ENCODE results near the gene NECTIN1.

NECTIN1 gene

DNA sequence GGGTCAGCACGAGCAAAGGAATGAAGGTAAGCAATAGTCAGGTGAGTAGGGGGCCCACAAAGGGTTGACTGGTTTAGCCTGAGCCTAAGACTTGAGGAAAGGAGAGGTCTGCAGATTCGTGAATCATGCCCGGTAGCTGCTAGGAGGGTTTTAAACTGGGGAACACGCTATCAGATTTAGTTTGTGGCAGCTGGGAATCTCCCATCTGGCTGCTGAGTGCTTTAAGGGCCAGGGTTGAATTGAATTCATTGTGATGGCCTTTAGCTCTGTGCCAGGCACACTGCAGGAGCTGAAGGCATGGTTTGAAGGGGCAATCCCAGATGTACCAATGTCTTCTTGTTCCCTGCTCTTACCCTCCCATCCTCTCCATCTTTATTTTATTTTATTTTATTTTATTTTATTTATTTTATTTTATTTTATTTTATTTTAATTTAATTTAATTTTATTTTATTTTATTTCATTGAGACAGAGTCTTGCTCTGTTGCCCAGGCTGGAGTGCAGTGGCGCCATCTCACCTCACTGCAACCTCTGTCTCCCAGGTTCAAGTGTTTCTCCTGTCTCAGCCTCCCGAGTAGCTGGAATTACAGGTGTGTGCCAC lies 1.9 kb upstream of the NECTIN1 start:
- no peak for ATAC-seq
- no peak for TF ChIP-seq PPARA (CRISPR knock-in tag; IDR thresholded peaks at IDR 0.05; ENCODE audit: borderline replicate concordance)
- TF ChIP-seq ZNF70 (CRISPR knock-in tag; IDR thresholded peaks at IDR 0.05), result peak; percentile 78

GRCh38 chr11:119729951-119730613 lies 1.1 kb upstream of the NECTIN1 start:
- peak; percentile 80 for ATAC-seq

DNA sequence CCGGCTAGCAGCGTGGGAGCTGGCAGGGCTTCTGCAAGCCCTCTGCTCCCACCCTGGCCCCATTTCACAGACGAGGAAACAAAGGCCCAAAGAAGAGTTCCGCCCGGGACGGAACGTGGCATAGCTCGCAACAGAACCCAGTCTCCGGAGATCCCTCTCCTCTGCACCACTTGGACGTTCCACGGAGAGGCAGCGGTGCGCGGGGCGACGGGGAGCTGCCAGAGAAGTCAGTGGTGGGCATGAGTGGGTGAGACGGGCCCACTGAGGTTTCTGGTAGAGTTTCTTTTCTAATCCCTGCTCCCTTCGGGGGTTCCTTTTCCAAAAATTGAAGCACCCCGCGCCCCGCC lies 554 bp upstream of the NECTIN1 start:
- TF ChIP-seq, protein P1, sequence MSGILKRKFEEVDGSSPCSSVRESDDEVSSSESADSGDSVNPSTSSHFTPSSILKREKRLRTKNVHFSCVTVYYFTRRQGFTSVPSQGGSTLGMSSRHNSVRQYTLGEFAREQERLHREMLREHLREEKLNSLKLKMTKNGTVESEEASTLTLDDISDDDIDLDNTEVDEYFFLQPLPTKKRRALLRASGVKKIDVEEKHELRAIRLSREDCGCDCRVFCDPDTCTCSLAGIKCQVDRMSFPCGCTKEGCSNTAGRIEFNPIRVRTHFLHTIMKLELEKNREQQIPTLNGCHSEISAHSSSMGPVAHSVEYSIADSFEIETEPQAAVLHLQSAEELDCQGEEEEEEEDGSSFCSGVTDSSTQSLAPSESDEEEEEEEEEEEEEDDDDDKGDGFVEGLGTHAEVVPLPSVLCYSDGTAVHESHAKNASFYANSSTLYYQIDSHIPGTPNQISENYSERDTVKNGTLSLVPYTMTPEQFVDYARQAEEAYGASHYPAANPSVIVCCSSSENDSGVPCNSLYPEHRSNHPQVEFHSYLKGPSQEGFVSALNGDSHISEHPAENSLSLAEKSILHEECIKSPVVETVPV (CRISPR knock-in tag; IDR thresholded peaks at IDR 0.05), result no peak
- TF ChIP-seq ZC3H10 (CRISPR knock-in tag; IDR thresholded peaks at IDR 0.05) (no peak), ZNF565 (CRISPR knock-in tag; conservative IDR thresholded peaks at IDR 0.05; ENCODE audit: low read depth) (no peak), ZNF70 (CRISPR knock-in tag; IDR thresholded peaks at IDR 0.05) (no peak)
- peak; percentile 40 for ATAC-seq

More at GRCh38 chr11:119729951-119730613, 1.1 kb upstream of the NECTIN1 start:
- TF ChIP-seq, protein P2, sequence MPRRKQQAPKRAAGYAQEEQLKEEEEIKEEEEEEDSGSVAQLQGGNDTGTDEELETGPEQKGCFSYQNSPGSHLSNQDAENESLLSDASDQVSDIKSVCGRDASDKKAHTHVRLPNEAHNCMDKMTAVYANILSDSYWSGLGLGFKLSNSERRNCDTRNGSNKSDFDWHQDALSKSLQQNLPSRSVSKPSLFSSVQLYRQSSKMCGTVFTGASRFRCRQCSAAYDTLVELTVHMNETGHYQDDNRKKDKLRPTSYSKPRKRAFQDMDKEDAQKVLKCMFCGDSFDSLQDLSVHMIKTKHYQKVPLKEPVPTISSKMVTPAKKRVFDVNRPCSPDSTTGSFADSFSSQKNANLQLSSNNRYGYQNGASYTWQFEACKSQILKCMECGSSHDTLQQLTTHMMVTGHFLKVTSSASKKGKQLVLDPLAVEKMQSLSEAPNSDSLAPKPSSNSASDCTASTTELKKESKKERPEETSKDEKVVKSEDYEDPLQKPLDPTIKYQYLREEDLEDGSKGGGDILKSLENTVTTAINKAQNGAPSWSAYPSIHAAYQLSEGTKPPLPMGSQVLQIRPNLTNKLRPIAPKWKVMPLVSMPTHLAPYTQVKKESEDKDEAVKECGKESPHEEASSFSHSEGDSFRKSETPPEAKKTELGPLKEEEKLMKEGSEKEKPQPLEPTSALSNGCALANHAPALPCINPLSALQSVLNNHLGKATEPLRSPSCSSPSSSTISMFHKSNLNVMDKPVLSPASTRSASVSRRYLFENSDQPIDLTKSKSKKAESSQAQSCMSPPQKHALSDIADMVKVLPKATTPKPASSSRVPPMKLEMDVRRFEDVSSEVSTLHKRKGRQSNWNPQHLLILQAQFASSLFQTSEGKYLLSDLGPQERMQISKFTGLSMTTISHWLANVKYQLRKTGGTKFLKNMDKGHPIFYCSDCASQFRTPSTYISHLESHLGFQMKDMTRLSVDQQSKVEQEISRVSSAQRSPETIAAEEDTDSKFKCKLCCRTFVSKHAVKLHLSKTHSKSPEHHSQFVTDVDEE (CRISPR knock-in tag; IDR thresholded peaks at IDR 0.05), result 0 out of 2 replicates have a peak, but pooled peaks have one; percentile 48
- TF ChIP-seq SNAI2 (CRISPR knock-in tag; IDR thresholded peaks at IDR 0.05), result 0 out of 2 replicates have a peak, but pooled peaks have one; percentile 47
- no peak for TF ChIP-seq ZFP30 (CRISPR knock-in tag; IDR thresholded peaks at IDR 0.05)
- TF ChIP-seq ZFP3 (CRISPR knock-in tag; IDR thresholded peaks at IDR 0.05), result 0 out of 2 replicates have a peak, but pooled peaks have one; percentile 37

- TF ChIP-seq, protein P1 (CRISPR knock-in tag; IDR thresholded peaks at IDR 0.05), result no peak
- TF ChIP-seq TCF4 (CRISPR knock-in tag; IDR thresholded peaks at IDR 0.05; ENCODE audit: borderline replicate concordance) (no peak), OSR1 (CRISPR knock-in tag; IDR thresholded peaks at IDR 0.05) (no peak), ESRRG (CRISPR knock-in tag; IDR thresholded peaks at IDR 0.05) (no peak), ZFP30 (CRISPR knock-in tag; IDR thresholded peaks at IDR 0.05) (no peak), ZC3H10 (CRISPR knock-in tag; IDR thresholded peaks at IDR 0.05) (no peak), PPARA (CRISPR knock-in tag; IDR thresholded peaks at IDR 0.05; ENCODE audit: borderline replicate concordance) (no peak), ZNF70 (CRISPR knock-in tag; IDR thresholded peaks at IDR 0.05) (no peak), RARB (CRISPR knock-in tag; IDR thresholded peaks at IDR 0.05) (no peak), BACH2 (CRISPR knock-in tag; IDR thresholded peaks at IDR 0.05; ENCODE audit: borderline replicate concordance) (no peak), ZFP3 (CRISPR knock-in tag; IDR thresholded peaks at IDR 0.05) (no peak), ZNF8 (CRISPR knock-in tag; IDR thresholded peaks at IDR 0.05) (no peak)
- TF ChIP-seq, protein P3, sequence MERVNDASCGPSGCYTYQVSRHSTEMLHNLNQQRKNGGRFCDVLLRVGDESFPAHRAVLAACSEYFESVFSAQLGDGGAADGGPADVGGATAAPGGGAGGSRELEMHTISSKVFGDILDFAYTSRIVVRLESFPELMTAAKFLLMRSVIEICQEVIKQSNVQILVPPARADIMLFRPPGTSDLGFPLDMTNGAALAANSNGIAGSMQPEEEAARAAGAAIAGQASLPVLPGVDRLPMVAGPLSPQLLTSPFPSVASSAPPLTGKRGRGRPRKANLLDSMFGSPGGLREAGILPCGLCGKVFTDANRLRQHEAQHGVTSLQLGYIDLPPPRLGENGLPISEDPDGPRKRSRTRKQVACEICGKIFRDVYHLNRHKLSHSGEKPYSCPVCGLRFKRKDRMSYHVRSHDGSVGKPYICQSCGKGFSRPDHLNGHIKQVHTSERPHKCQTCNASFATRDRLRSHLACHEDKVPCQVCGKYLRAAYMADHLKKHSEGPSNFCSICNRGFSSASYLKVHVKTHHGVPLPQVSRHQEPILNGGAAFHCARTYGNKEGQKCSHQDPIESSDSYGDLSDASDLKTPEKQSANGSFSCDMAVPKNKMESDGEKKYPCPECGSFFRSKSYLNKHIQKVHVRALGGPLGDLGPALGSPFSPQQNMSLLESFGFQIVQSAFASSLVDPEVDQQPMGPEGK (CRISPR knock-in tag; IDR thresholded peaks at IDR 0.05; ENCODE audit: borderline replicate concordance), result no peak
- TF ChIP-seq, protein P4, sequence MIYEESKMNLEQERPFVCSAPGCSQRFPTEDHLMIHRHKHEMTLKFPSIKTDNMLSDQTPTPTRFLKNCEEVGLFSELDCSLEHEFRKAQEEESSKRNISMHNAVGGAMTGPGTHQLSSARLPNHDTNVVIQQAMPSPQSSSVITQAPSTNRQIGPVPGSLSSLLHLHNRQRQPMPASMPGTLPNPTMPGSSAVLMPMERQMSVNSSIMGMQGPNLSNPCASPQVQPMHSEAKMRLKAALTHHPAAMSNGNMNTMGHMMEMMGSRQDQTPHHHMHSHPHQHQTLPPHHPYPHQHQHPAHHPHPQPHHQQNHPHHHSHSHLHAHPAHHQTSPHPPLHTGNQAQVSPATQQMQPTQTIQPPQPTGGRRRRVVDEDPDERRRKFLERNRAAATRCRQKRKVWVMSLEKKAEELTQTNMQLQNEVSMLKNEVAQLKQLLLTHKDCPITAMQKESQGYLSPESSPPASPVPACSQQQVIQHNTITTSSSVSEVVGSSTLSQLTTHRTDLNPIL (CRISPR knock-in tag; IDR thresholded peaks at IDR 0.05; ENCODE audit: low read depth), result no peak
- ATAC-seq, result peak; percentile 4
Measured at GRCh38 chr11:119728211-119728626, 781 bp downstream of the NECTIN1 start.

Data from SK-N-SH treated with all-trans-retinoic acid at 6 μM for 48 hours (cell line).